ENCODE measurements around the gene LAMP1. TPM values are rescaled to one million over a fixed set of nuclear protein-coding genes. Genes with fewer than 3 reads are reported as not detected.
A peak's percentile ranks its signal among the peaks of the same experiment; 100 is the strongest.

LAMP1 gene
- total RNA-seq, 1 experiment from 2014 or later, result 155 TPM

- in situ Hi-C loops (cut with HindIII; ENCODE audit: low pct_unique_long_range_greater_than_20kb, low sequenced_read_pairs), result no loop called here
- no peak for DNase-seq (ENCODE audit: low read depth)
Observed at GRCh38 chr13:113348591-113348990, 51.6 kb downstream of the LAMP1 start.

DNA sequence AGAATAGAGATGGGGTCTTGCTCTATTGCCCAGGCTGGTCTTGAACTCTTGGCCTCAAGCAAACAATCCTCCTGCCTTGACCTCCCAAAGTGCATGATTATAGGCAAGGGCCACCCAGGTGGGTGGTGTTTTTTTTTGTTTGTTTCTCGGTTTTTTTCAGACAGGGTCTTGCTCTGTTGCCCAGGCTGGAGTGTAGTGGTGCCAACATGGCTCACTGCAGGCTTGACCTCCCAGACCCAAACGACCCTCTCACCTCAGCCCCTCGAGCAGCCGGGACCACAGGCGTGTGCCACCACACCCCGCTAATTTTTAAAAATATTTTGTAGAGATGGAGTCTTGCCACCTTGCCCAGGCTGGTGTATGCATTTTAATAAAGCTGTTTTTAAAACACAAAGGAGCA, 52.0 kb downstream of the LAMP1 start:
- DNase-seq (ENCODE audit: low read depth), result no peak
- in situ Hi-C loops (cut with HindIII; ENCODE audit: low pct_unique_long_range_greater_than_20kb, low sequenced_read_pairs), result no loop called here

DNA sequence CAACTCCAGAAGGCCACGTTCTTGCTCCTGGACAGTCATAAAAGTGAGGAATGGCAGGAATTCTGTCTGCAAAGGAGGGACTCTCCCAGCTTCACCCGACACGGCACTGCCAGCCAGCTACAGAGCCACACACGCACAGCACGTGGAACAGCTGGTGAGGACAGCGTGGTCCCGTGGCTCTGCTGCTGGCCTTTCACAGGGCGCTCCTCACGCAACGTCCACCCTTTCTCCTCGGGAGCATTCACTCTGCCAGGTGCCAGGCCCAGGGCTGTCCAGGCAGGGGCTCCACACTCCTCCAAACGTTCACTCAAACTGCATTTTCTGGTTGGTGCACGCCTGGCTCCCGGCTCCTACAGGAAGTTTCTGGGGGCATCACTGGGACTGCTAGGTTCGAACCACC, 52.5 kb downstream of the LAMP1 start:
- no peak for DNase-seq (ENCODE audit: low read depth)

GRCh38 chr13:113350065-113350937, 53.3 kb downstream of the LAMP1 start:
- in situ Hi-C loops (cut with HindIII; ENCODE audit: low pct_unique_long_range_greater_than_20kb, low sequenced_read_pairs), result no loop called here
- no peak for DNase-seq (ENCODE audit: low read depth)

More for the DNA sequence above, 52.5 kb downstream of the LAMP1 start:
- in situ Hi-C loops (cut with HindIII; ENCODE audit: low pct_unique_long_range_greater_than_20kb, low sequenced_read_pairs), result no loop called here

- DNase-seq (ENCODE audit: low read depth), result no peak
- in situ Hi-C loops (cut with HindIII; ENCODE audit: low pct_unique_long_range_greater_than_20kb, low sequenced_read_pairs), result no loop called here
Observed at GRCh38 chr13:113350938-113351335, 53.9 kb downstream of the LAMP1 start.

GRCh38 chr13:113351514-113352026, 54.5 kb downstream of the LAMP1 start:
- no peak for DNase-seq (ENCODE audit: low read depth)
- in situ Hi-C loops (cut with HindIII; ENCODE audit: low pct_unique_long_range_greater_than_20kb, low sequenced_read_pairs), result no loop called here

DNA sequence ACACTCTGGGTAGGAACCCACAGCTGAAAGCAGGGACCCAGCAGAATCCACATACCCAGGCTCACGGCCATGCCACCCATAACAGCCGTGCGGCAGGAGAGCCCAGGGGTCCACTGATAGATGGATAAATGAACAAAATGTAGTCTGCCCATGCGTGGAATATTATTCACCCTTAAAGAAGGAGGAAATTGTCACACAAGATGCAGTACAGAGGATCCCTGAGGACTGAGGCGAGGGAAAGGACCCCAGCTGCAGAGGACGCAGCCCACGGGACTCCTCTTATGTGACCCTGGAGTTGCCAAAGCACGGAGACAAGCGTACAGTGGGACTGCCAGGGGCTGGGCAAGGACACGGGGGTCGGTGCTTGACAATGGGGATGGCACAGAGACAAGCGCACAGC, 56.2 kb downstream of the LAMP1 start:
- no peak for DNase-seq (ENCODE audit: low read depth)
- in situ Hi-C loops (cut with HindIII; ENCODE audit: low pct_unique_long_range_greater_than_20kb, low sequenced_read_pairs), result no loop called here

GRCh38 chr13:113354831-113355610, 58.0 kb downstream of the LAMP1 start:
- no peak for DNase-seq (ENCODE audit: low read depth)
- in situ Hi-C loops (cut with HindIII; ENCODE audit: low pct_unique_long_range_greater_than_20kb, low sequenced_read_pairs), result no loop called here

DNA sequence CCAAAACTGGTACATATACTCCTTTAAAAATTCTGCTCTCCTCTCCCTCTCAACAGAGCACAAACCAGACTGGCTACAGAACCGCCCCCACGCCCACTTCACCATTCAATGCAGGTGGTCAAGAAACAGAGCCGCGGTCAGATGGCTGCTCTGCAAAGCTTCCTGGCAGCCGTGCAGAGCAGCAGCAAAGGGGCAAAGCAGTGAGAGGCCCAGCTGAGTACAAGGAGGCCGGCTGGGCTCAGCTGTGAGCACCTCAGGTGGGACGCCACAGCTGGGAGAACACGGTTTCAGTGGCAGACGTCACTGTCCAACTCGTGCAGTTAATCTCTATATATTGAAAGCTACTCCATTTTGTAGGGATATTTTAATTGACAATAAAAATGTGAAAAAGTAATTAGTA, 58.6 kb downstream of the LAMP1 start:
- DNase-seq (ENCODE audit: low read depth), result no peak
- in situ Hi-C loops (cut with HindIII; ENCODE audit: low pct_unique_long_range_greater_than_20kb, low sequenced_read_pairs), result no loop called here

GRCh38 chr13:113356596-113356995, 59.6 kb downstream of the LAMP1 start:
- in situ Hi-C loops (cut with HindIII; ENCODE audit: low pct_unique_long_range_greater_than_20kb, low sequenced_read_pairs), result no loop called here
- no peak for DNase-seq (ENCODE audit: low read depth)

DNA sequence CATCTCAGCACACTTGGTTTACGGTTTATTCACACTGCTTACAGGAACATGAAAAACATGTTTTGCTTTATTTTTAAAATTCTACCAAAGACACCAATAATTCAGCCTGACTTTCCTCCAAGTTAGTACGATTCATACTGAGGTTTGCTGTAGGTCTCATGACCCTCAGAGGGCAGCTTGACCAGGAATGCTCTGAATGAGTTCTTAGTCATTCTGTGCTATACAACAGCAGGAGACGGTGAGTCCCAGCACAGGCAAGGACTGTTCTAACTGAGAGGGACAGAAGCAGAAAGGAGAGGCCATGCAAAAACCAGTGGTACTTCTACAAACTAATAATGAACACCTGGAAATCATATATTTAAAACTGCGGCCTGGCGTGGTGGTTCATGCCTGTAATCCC, 60.5 kb downstream of the LAMP1 start:
- DNase-seq (ENCODE audit: low read depth), result peak; percentile 8

GRCh38 chr13:113358653-113359190, 61.7 kb downstream of the LAMP1 start:
- no peak for DNase-seq (ENCODE audit: low read depth)

More for the DNA sequence above, 60.5 kb downstream of the LAMP1 start:
- in situ Hi-C loops (cut with HindIII; ENCODE audit: low pct_unique_long_range_greater_than_20kb, low sequenced_read_pairs), result no loop called here

GRCh38 chr13:113359571-113359970, 62.5 kb downstream of the LAMP1 start:
- no peak for DNase-seq (ENCODE audit: low read depth)
- in situ Hi-C loops (cut with HindIII; ENCODE audit: low pct_unique_long_range_greater_than_20kb, low sequenced_read_pairs), result no loop called here

More at GRCh38 chr13:113358653-113359190, 61.7 kb downstream of the LAMP1 start:
- in situ Hi-C loops (cut with HindIII; ENCODE audit: low pct_unique_long_range_greater_than_20kb, low sequenced_read_pairs), result no loop called here

DNA sequence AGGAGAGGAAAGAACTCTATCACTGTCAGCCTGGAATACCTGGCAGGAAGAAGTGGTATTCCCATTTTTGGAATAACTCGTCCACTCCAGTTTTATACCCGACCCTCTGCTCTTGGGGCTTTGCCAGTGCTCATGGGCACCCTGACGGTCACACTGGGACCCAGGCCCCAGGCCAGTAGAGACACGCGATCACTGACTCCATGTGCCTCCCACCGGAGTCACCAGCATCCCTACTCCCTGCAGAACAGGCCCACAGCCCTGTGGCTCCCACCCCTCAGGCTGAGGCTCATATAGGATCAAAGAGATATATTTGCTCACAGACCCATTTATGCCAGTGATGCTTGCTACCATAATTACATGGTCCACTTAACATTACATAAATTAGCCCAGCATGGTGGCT, 63.4 kb downstream of the LAMP1 start:
- in situ Hi-C loops (cut with HindIII; ENCODE audit: low pct_unique_long_range_greater_than_20kb, low sequenced_read_pairs), result no loop called here
- DNase-seq (ENCODE audit: low read depth), result no peak

DNA sequence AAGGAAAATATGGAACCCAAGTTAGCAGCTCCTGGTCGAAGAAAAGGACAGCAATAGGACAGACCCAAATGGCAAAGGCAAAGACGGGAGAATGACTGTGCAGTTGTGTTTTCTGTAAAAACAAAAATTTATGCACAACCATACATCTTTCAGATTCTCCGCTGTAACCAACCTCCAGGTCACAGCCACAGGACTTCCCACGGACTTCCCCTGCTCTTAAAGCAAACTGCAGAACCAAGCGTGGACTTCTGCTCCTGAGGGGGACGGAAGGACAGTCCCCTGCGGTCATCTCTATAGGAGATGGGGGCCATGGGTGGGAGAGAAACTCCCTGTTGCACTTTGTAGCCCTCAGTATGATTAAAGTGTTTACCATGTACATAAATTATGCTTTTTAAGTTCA, 64.4 kb downstream of the LAMP1 start:
- in situ Hi-C loops (cut with HindIII; ENCODE audit: low pct_unique_long_range_greater_than_20kb, low sequenced_read_pairs), result no loop called here
- DNase-seq (ENCODE audit: low read depth), result no peak

- DNase-seq (ENCODE audit: low read depth), result no peak
- in situ Hi-C loops (cut with HindIII; ENCODE audit: low pct_unique_long_range_greater_than_20kb, low sequenced_read_pairs), result no loop called here
Observed at GRCh38 chr13:113364311-113364889, 67.4 kb downstream of the LAMP1 start.

DNA sequence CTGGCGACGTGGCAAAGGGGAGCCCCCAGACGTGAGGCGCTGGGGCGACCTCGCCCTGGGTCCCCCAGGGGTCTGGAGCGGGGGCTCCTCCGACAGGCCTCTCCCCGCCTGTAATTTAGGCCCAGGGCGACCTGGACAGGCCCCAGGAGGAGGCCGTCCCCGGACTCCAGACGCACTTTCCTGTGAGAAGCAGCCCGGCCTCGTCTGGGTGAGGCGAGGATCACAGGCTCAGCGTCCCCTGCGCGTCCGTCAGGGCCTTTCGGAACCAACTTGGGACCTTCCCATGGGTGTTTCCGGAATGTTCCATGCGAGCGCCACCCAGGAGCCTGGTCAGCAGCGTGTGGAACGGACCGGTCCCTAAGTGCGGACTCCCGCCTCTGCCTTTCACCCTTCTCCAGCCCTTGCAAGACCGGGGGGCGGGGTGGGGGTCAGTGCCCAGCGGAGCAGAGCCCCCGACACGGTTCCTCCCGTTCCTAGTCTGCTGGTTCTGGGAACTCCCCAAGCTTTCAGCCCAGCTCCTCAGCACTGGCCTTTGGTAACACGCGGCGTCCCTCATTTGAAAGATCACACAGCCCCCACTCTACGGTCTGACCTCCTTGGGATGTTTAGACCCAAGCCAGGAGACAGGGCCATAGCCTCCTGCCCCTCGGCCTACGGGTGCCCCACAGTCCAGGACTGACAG, 68.0 kb downstream of the LAMP1 start:
- no peak for DNase-seq (ENCODE audit: low read depth)
- in situ Hi-C loops (cut with HindIII; ENCODE audit: low pct_unique_long_range_greater_than_20kb, low sequenced_read_pairs), result no loop called here

- in situ Hi-C loops (cut with HindIII; ENCODE audit: low pct_unique_long_range_greater_than_20kb, low sequenced_read_pairs), result no loop called here
- DNase-seq (ENCODE audit: low read depth), result no peak
Observed at GRCh38 chr13:113365583-113365970, 68.5 kb downstream of the LAMP1 start.
